Endothelial cell of umbilical vein (primary cell): Measurements from ENCODE around the gene RAB44. TPM values are rescaled to one million over a fixed set of nuclear protein-coding genes. Genes with fewer than 3 reads are reported as not detected.

Experiments
- Bru-seq: library from RNA; stranded (reverse); fragments of 400-500 nt; gene quantifications from one replicate; lab custom pipeline; 2021; lab: Mats Ljungman, UMichigan
- BruChase-seq, 2 experiments: library from RNA; stranded (reverse); fragments of 400-500 nt; gene quantifications; one replicate each; lab custom pipeline; 2021; lab: Mats Ljungman, UMichigan
- BruUV-seq: library from RNA; stranded (reverse); fragments of 400-500 nt; replicated peaks from 2 replicates; lab custom pipeline; 2021; lab: Mats Ljungman, UMichigan
- CTCF ChIA-PET: fragments of 300-600, 350-600 bp; sonication (Branson Sonifier 250); formaldehyde crosslinking; loops from one replicate; lab custom pipeline; 2021; ENCODE audit warnings: antibody characterized with exemption, inconsistent platforms; lab: Charles Lee
- POLR2A ChIA-PET: fragments of 300-600, 350-600 bp; sonication (Branson Sonifier 250); formaldehyde crosslinking; loops from one replicate; lab custom pipeline; 2021; ENCODE audit warnings: antibody characterized with exemption, inconsistent platforms; lab: Charles Lee
- DNase-seq: peaks from one replicate; pipeline ENCODE4 v3.0.0-alpha.2; 2011; ENCODE audit warnings: low read depth, low spot score
- FAIRE-seq: peaks from 2 replicates; lab custom pipeline; 2011; peaks lifted over from hg19 to GRCh38; lab: Jason Lieb, UNC
- H2AFZ ChIP-seq: 2 replicates; pipeline ENCODE4 v1.6.0; 2012; ENCODE audit warnings: low read depth, low read length, control low read depth, inconsistent platforms
- H3K27ac ChIP-seq: 2 replicates; pipeline ENCODE4 v1.5.1; 2011; ENCODE audit warnings: low read depth, mild to moderate bottlenecking, control low read depth, low read length, moderate library complexity; ENCODE audit not compliant: insufficient read depth
- H3K27me3 ChIP-seq, 2 experiments: 2 replicates each; pipeline versions ENCODE4 v1.6.0 to v1.6.1; 2011; ENCODE audit warnings: low read length in 2 of 2, mixed read lengths in 1 of 2; ENCODE audit not compliant: control insufficient read depth in 2 of 2, insufficient read depth in 2 of 2
- H3K36me3 ChIP-seq, 2 experiments: 2 replicates in 1 of 2; 3 replicates in 1 of 2; pipeline ENCODE4 v1.5.1; 2011; ENCODE audit warnings: low read length in 2 of 2, mild to moderate bottlenecking in 1 of 2, moderate library complexity in 1 of 2; ENCODE audit not compliant: control insufficient read depth in 2 of 2, insufficient read depth in 2 of 2; ENCODE audit errors: extremely low read depth in 1 of 2
- H3K4me1 ChIP-seq: 3 replicates; pipeline ENCODE4 v1.5.1; 2011; ENCODE audit warnings: mild to moderate bottlenecking, low read length; ENCODE audit not compliant: control insufficient read depth, insufficient read depth; ENCODE audit errors: extremely low read depth
- H3K4me2 ChIP-seq: 2 replicates; pipeline ENCODE4 v1.6.1; 2011; ENCODE audit warnings: low read length, control low read depth, mixed read lengths; ENCODE audit not compliant: insufficient read depth
- H3K4me3 ChIP-seq, 3 experiments: fragments of 200-600 bp in 1 of 3; sonication (generic), shearing (Covaris generic) in 1 of 3; replicated peaks in 1 of 3; 2 replicates each; pipeline ENCODE4 v1.5.1; 2011 to 2016; ENCODE audit warnings: control low read depth in 3 of 3, low read length in 3 of 3, mild to moderate bottlenecking in 2 of 3, inconsistent platforms in 1 of 3, low read depth in 1 of 3, moderate library complexity in 1 of 3; ENCODE audit not compliant: insufficient read depth in 1 of 3
- H3K79me2 ChIP-seq: 2 replicates; pipeline ENCODE4 v1.6.0; 2012; ENCODE audit warnings: low read length, inconsistent platforms; ENCODE audit not compliant: control insufficient read depth, insufficient read depth
- H3K9ac ChIP-seq: replicated peaks from 2 replicates; pipeline ENCODE3; 2011; ENCODE audit warnings: low read length, control low read depth; ENCODE audit not compliant: insufficient read depth; ENCODE audit errors: extremely low read depth
- H3K9me1 ChIP-seq: replicated peaks from 3 replicates; pipeline ENCODE4 v1.6.0; 2011; ENCODE audit warnings: mild to moderate bottlenecking, low read length; ENCODE audit not compliant: control insufficient read depth, insufficient read depth; ENCODE audit errors: extremely low read depth
- H3K9me3 ChIP-seq: replicated peaks from 2 replicates; pipeline ENCODE4 v1.5.1; 2012; ENCODE audit warnings: low read length, inconsistent platforms; ENCODE audit not compliant: control insufficient read depth, insufficient read depth
- H4K20me1 ChIP-seq: replicated peaks from 2 replicates; pipeline ENCODE3; 2011; ENCODE audit warnings: mild to moderate bottlenecking, low read length; ENCODE audit not compliant: control insufficient read depth, insufficient read depth; ENCODE audit errors: extremely low read depth
- EZH2 ChIP-seq: IDR thresholded peaks from 2 replicates; pipeline ENCODE4 v1.6.1; 2012; ENCODE audit warnings: borderline replicate concordance, low read depth, mild to moderate bottlenecking, moderate library complexity, low read length, inconsistent platforms; ENCODE audit not compliant: severe bottlenecking
- FOS ChIP-seq: IDR thresholded peaks from 2 replicates; pipeline ENCODE4 v1.6.1; 2011; ENCODE audit warnings: mild to moderate bottlenecking, low read length, moderate library complexity, borderline replicate concordance; ENCODE audit not compliant: insufficient read depth
- GATA2 ChIP-seq: IDR thresholded peaks from 2 replicates; pipeline ENCODE4 v1.7.0; 2011; ENCODE audit warnings: low read depth, mild to moderate bottlenecking, moderate library complexity, mixed read lengths, low read length; ENCODE audit not compliant: insufficient read length, insufficient read depth
- JUN ChIP-seq: IDR thresholded peaks from 2 replicates; pipeline ENCODE4 v1.6.1; 2011; ENCODE audit warnings: borderline replicate concordance, low read depth; ENCODE audit not compliant: insufficient read length, insufficient read depth
- MYC ChIP-seq: IDR thresholded peaks from one replicate; pipeline ENCODE4 v1.6.1; 2011; ENCODE audit warnings: mild to moderate bottlenecking, low read depth, low read length
- POLR2A ChIP-seq: IDR thresholded peaks from 2 replicates; pipeline ENCODE4 v1.6.1; 2012; ENCODE audit warnings: low read depth, mild to moderate bottlenecking, control low read depth, low read length
- POLR2AphosphoS5 ChIP-seq: IDR thresholded peaks from 2 replicates; pipeline ENCODE4 v1.6.1; 2012; ENCODE audit warnings: low read depth, mild to moderate bottlenecking, control low read depth, low read length, moderate library complexity; ENCODE audit not compliant: insufficient read depth
- dilution Hi-C: fragments of 300-500 bp; cut with MboI; formaldehyde crosslinking; loops from one replicate; pipeline ENCODE4 v1.15.0; 2019; ENCODE audit warnings: low sequenced_read_pairs; ENCODE audit not compliant: extremely low pct_ligation_motif_present
- intact Hi-C: fragments of 100-400 bp; cut with micrococcal nuclease; formaldehyde crosslinking; loops from one replicate; pipeline ENCODE4 v1.10.0; 2022
- long read RNA-seq: library from polyadenylated mRNA; stranded (forward); transcript quantifications from one replicate; pipeline ENCODE4 v2.0.0, GENCODE V29; 2021
- polyA minus RNA-seq, 3 experiments: library from RNA; depleted of rRNA, polyadenylated mRNA; stranded (reverse); fragments of >200 nt; gene quantifications; 1 replicate in 1 of 3; 2 replicates in 2 of 3; pipeline ENCODE4 v1.2.3, GENCODE V29; 2011
- polyA plus RNA-seq, 4 experiments: library from polyadenylated mRNA; depleted of rRNA in 3 of 4; stranded (reverse) in 3 of 4; unstranded in 1 of 4; fragments of >200 nt; gene quantifications; 2 replicates each; pipeline versions ENCODE4 v1.2.1 to v1.2.3, GENCODE V29; 2011 to 2012; ENCODE audit warnings: missing spikeins in 1 of 4
- total RNA-seq: library from RNA; stranded (reverse); gene quantifications from 2 replicates; pipeline ENCODE4 v1.2.3, GENCODE V29; 2021
- TF ChIP-seq, protein P1 (sequence below), 2 donors: IDR thresholded peaks; 1 replicate in 1 of 2; 2 replicates in 1 of 2; pipeline ENCODE4 v1.5.1; 2011; ENCODE audit warnings: low read length in 2 of 2, mild to moderate bottlenecking in 2 of 2, moderate library complexity in 2 of 2, control low read depth in 1 of 2, inconsistent platforms in 1 of 2, low read depth in 1 of 2; ENCODE audit not compliant: insufficient read depth in 1 of 2; ENCODE audit errors: extremely low read depth in 1 of 2
- TF ChIP-seq, protein P2 (sequence below): IDR thresholded peaks from 2 replicates; pipeline ENCODE4 v1.6.1; 2011; ENCODE audit not compliant: insufficient read depth, insufficient read length

RAB44 gene, protein sequence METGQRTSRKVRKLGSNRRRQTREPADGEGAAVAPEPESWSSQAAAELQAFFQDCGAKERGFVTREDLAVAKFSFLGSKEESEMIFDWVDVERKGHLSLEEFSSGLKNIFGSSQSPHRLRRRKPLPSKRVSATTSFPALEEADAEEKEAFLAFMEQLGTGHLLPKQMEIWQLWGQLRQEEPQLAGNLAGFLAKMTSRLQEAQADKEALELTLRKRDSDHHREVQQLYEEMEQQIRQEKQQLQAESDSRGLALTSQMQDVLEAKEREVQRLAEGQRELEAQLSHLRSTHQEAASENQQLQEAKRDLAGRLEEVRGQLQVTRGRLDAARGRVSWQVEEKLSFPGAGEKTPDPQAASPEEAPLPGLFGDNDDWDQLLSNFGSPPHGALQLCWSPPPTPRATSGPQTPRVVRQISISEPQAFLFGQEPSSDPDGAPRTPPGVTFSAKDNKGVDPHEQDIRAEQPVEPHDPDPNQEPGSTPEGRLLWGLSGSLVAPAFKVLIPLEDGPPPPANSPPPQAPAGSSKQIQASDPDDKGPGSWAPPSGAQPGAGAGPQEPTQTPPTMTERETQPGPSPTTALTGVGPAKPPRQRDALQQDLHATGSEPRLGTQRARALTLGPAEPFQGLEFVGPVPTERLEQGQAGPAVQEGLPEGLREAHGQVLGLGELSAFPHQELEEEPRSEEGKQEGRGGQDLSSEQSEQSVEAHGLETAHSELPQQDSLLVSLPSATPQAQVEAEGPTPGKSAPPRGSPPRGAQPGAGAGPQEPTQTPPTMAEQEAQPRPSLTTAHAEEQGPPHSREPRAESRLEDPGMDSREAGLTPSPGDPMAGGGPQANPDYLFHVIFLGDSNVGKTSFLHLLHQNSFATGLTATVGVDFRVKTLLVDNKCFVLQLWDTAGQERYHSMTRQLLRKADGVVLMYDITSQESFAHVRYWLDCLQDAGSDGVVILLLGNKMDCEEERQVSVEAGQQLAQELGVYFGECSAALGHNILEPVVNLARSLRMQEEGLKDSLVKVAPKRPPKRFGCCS
- 0.11 TPM in 1 of 2 replicates, not detected in the other for total RNA-seq
- polyA plus RNA-seq: 0.03 TPM in 2 replicates
- not detected in 2 replicates for polyA plus RNA-seq (2011; cell fraction: cytosol; rRNA removed)
- polyA plus RNA-seq (2011; cell fraction: nucleus; rRNA removed): 0.09 and 0.21 TPM in 2 replicates
- polyA plus RNA-seq (2012): 0.04 TPM in 1 of 2 replicates, not detected in the other
- polyA minus RNA-seq: not detected in 2 replicates
- not detected for polyA minus RNA-seq (2011; cell fraction: cytosol; rRNA and poly(A)+ RNA removed)
- polyA minus RNA-seq (2011; cell fraction: nucleus; rRNA and poly(A)+ RNA removed): not detected in 2 replicates
- Bru-seq, nascent RNA: percentile 19 among the genes with signal in this experiment
- percentile 18 among the genes with signal in this experiment for BruChase-seq, experiment 1, labeled RNA remaining after a 6-hour chase
- percentile 26 among the genes with signal in this experiment for BruChase-seq, experiment 2, labeled RNA remaining after a 2-hour chase
- long read RNA-seq: 0 reads

DNA sequence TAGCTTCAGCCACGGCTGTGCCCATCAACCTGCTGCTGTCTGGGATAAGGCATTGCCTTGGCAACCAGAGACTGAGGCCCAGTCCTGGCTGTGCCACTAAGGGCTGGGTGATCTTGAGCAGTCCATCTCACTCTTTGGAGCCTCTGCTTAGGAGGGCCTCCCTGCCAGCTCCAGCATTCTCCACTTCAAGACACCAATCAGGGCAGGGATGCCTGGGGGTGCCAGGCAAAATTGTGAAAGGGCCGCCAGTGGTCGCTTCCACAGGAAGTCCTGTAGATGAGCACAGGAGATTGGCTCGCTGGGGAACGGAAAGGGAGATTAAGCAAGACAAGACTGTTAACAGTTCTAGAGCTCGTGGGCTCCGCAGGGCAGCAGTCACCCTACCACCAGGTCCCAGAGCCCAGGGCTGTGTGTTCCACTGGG is at the start of gene RAB44:
Gene RAB44, plus strand, starts transcription at position 346 of the 423 bp plus-strand sequence. CDS start 6,410 bp downstream, outside the sequence.
- H3K4me1 ChIP-seq: no peaks in the 10 kb centered on the region
- no peaks in the 10 kb centered on the region for H3K9me1 ChIP-seq
- no peak within 1 kb of the TSS for H3K27ac ChIP-seq
- no peaks in the 10 kb centered on the region for H3K79me2 ChIP-seq
- H3K9me3 ChIP-seq: no peaks in the 10 kb centered on the region
- CTCF ChIA-PET: no interaction called here
- no peaks in the 10 kb centered on the region for H3K27me3 ChIP-seq
- H2AFZ ChIP-seq: no peak within 1 kb of the TSS
- no peak within 1 kb of the TSS for H3K4me3 ChIP-seq
- DNase-seq: no peak
- intact Hi-C loops: no loop called here
- no peak for TF ChIP-seq EZH2
- TF ChIP-seq POLR2AphosphoS5: no peak
- TF ChIP-seq JUN: no peak
- no peak for TF ChIP-seq FOS
- TF ChIP-seq, protein P1, sequence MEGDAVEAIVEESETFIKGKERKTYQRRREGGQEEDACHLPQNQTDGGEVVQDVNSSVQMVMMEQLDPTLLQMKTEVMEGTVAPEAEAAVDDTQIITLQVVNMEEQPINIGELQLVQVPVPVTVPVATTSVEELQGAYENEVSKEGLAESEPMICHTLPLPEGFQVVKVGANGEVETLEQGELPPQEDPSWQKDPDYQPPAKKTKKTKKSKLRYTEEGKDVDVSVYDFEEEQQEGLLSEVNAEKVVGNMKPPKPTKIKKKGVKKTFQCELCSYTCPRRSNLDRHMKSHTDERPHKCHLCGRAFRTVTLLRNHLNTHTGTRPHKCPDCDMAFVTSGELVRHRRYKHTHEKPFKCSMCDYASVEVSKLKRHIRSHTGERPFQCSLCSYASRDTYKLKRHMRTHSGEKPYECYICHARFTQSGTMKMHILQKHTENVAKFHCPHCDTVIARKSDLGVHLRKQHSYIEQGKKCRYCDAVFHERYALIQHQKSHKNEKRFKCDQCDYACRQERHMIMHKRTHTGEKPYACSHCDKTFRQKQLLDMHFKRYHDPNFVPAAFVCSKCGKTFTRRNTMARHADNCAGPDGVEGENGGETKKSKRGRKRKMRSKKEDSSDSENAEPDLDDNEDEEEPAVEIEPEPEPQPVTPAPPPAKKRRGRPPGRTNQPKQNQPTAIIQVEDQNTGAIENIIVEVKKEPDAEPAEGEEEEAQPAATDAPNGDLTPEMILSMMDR (IDR thresholded peaks at IDR 0.05; ENCODE audit: extremely low read depth in 1 of 2, insufficient read depth in 1 of 2, low read depth in 1 of 2, low read length in 2 of 2): no peak
- no peak for TF ChIP-seq POLR2A
- no peak for TF ChIP-seq MYC
- no peak for TF ChIP-seq GATA2
- TF ChIP-seq, protein P2, sequence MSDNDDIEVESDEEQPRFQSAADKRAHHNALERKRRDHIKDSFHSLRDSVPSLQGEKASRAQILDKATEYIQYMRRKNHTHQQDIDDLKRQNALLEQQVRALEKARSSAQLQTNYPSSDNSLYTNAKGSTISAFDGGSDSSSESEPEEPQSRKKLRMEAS: no peak
- H3K36me3 ChIP-seq: no peaks in the 10 kb centered on the region
- H3K9ac ChIP-seq: no peak within 1 kb of the TSS
- H3K4me2 ChIP-seq: no peak within 1 kb of the TSS
- no TSS peak for BruUV-seq
- H4K20me1 ChIP-seq: no peaks in the 10 kb centered on the region
- no peak for FAIRE-seq
- POLR2A ChIA-PET: no interaction called here
- dilution Hi-C loops: no loop called here
